A549 (cell line): Measurements from ENCODE around the gene SORCS1. TPM values are rescaled to one million over a fixed set of nuclear protein-coding genes. Genes with fewer than 3 reads are reported as not detected.

Experiments used
- ATAC-seq, 2 experiments: fragments of 200-7000 bp in 1 of 2; fragments of >200 bp in 1 of 2; cut with Nextera tagmentation in 1 of 2; cut with Tn5 transposase in 1 of 2; 3 replicates each; pipeline versions ENCODE4 v1.8.0 to v1.9.1; 2018 to 2020; ENCODE audit warnings: mild to moderate bottlenecking in 1 of 2, moderate library complexity in 1 of 2
- CTCF ChIA-PET: fragments of 300-600 bp; sonication (Branson Sonifier 250); formaldehyde crosslinking; extraction: SDS; loops from one replicate; lab custom pipeline; 2021; ENCODE audit warnings: antibody characterized with exemption, inconsistent platforms; lab: Yijun Ruan, JAX
- POLR2A ChIA-PET: fragments of 350-600 bp; formaldehyde crosslinking; extraction: SDS; loops from one replicate; lab custom pipeline; 2021; ENCODE audit warnings: antibody characterized with exemption, inconsistent platforms; lab: Yijun Ruan, JAX
- DNase-seq, 2 experiments: peaks; one replicate each; pipeline versions ENCODE4 v3.0.0 to v3.0.0-alpha.2; 2011 to 2016; ENCODE audit warnings: low read depth in 1 of 2, low spot score in 1 of 2
- FAIRE-seq: peaks from 2 replicates; lab custom pipeline; 2011; peaks lifted over from hg19 to GRCh38; lab: Jason Lieb, UNC
- H3K27ac ChIP-seq, 2 experiments: fragments of >200 bp; sonication (Bioruptor Twin); formaldehyde crosslinking; 3 replicates each; pipeline ENCODE4 v1.5.1; 2016 to 2017
- H3K4me1 ChIP-seq: fragments of >200 bp; sonication (Bioruptor Twin); formaldehyde crosslinking; 3 replicates; pipeline ENCODE4 v1.6.1; 2016
- H3K4me2 ChIP-seq: fragments of >200 bp; sonication (Bioruptor Twin); formaldehyde crosslinking; 3 replicates; pipeline ENCODE4 v1.6.1; 2016
- H3K4me3 ChIP-seq: fragments of >200 bp; sonication (Bioruptor Twin); formaldehyde crosslinking; 3 replicates; pipeline ENCODE4 v1.5.1; 2016
- H3K9me3 ChIP-seq: fragments of >200 bp; sonication (Bioruptor Twin); formaldehyde crosslinking; 3 replicates; pipeline ENCODE4 v1.6.1; 2016
- BCL3 ChIP-seq: fragments of >200 bp; sonication (Bioruptor Twin); formaldehyde crosslinking; IDR thresholded peaks from 3 replicates; pipeline ENCODE4 v1.6.1; 2016
- CEBPB ChIP-seq, 2 experiments: fragments of >200 bp in 1 of 2; sonication (Bioruptor Twin) in 1 of 2; formaldehyde crosslinking in 1 of 2; IDR thresholded peaks; 2 replicates each; pipeline ENCODE4 v1.6.1; 2012 to 2016
- CHD2 ChIP-seq: fragments of 150-350 bp; IDR thresholded peaks from 2 replicates; pipeline ENCODE4 v1.6.1; 2014; ENCODE audit warnings: low read length; ENCODE audit not compliant: partially characterized antibody
- EHF ChIP-seq: fragments of 250-450 bp; sonication (Bioruptor Pico); IDR thresholded peaks from 2 replicates; pipeline ENCODE4 v1.5.0; 2020; ENCODE audit warnings: mild to moderate bottlenecking
- EHMT2 ChIP-seq: fragments of 200-600 bp; sonication (generic); IDR thresholded peaks from 2 replicates; pipeline ENCODE4 v1.6.1; 2016; ENCODE audit warnings: antibody characterized with exemption, low read depth, mild to moderate bottlenecking, moderate library complexity
- ELK1 ChIP-seq: fragments of 150-350 bp; IDR thresholded peaks from 2 replicates; pipeline ENCODE4 v1.6.1; 2014; ENCODE audit warnings: low read depth, mild to moderate bottlenecking, low read length
- FOSL2 ChIP-seq, 2 experiments: fragments of 450-650 bp in 1 of 2; fragments of >200 bp in 1 of 2; sonication (Bioruptor Twin) in 1 of 2; formaldehyde crosslinking; IDR thresholded peaks; 2 replicates each; pipeline versions ENCODE4 v1.5.0 to v1.6.1; 2016 to 2020; ENCODE audit warnings: mild to moderate bottlenecking in 1 of 2, moderate library complexity in 1 of 2
- GATA3 ChIP-seq: IDR thresholded peaks from 2 replicates; pipeline ENCODE4 v1.6.1; 2012; ENCODE audit warnings: borderline replicate concordance
- HDAC2 ChIP-seq: fragments of 200-600 bp; sonication (generic); IDR thresholded peaks from 2 replicates; pipeline ENCODE4 v1.6.1; 2016
- HEYL ChIP-seq: fragments of 250-450 bp; sonication (Bioruptor Pico); IDR thresholded peaks from 2 replicates; pipeline ENCODE4 v1.8.0; 2021; ENCODE audit warnings: mild to moderate bottlenecking, moderate library complexity
- HMGXB4 ChIP-seq: fragments of 250-450 bp; sonication (Bioruptor Pico); IDR thresholded peaks from 2 replicates; pipeline ENCODE4 v1.5.0; 2021; ENCODE audit warnings: mild to moderate bottlenecking, moderate library complexity, borderline replicate concordance
- MAFK ChIP-seq: fragments of 450-650 bp; IDR thresholded peaks from 2 replicates; pipeline ENCODE4 v1.6.1; 2014; ENCODE audit not compliant: partially characterized antibody
- MAZ ChIP-seq: fragments of 150-350 bp; IDR thresholded peaks from 2 replicates; pipeline ENCODE4 v1.6.1; 2014; ENCODE audit warnings: antibody characterized with exemption, low read depth, low read length, borderline replicate concordance
- NFE2L2 ChIP-seq: fragments of 150-350 bp; conservative IDR thresholded peaks from 2 replicates; pipeline ENCODE4 v1.6.1; 2014; ENCODE audit warnings: low read length
- PBX3 ChIP-seq: IDR thresholded peaks from 2 replicates; pipeline ENCODE4 v1.6.1; 2012
- RCOR1 ChIP-seq: fragments of 150-350 bp; IDR thresholded peaks from 2 replicates; pipeline ENCODE4 v1.6.1; 2014; ENCODE audit warnings: antibody characterized with exemption, low read length, low read depth
- REST ChIP-seq: fragments of 200-600 bp; sonication (generic); IDR thresholded peaks from 2 replicates; pipeline ENCODE4 v1.6.1; 2016; ENCODE audit warnings: antibody characterized with exemption, mild to moderate bottlenecking, moderate library complexity
- RFX5 ChIP-seq: fragments of 450-650 bp; IDR thresholded peaks from 2 replicates; pipeline ENCODE4 v1.7.1; 2014; ENCODE audit warnings: antibody characterized with exemption, mild to moderate bottlenecking, moderate library complexity
- TFCP2L1 ChIP-seq: fragments of 250-450 bp; sonication (Bioruptor Pico); IDR thresholded peaks from 2 replicates; pipeline ENCODE4 v1.5.0; 2021; ENCODE audit warnings: mild to moderate bottlenecking
- ZC3H11A ChIP-seq: fragments of 450-650 bp; IDR thresholded peaks from 2 replicates; pipeline ENCODE4 v1.6.1; 2014; ENCODE audit warnings: antibody characterized with exemption, mild to moderate bottlenecking
- ZSCAN20 ChIP-seq: fragments of 250-450 bp; sonication (Bioruptor Pico); IDR thresholded peaks from 2 replicates; pipeline ENCODE4 v1.8.0; 2022; ENCODE audit warnings: mild to moderate bottlenecking, moderate library complexity
- WGBS: methylation state at CpG from one replicate; pipeline ENCODE4 v1.1.6; 2017; ENCODE audit errors: missing lambda C conversion rate; 5-methylcytosine and 5-hydroxymethylcytosine counted together
- polyA plus RNA-seq, 4 experiments: library from polyadenylated mRNA; depleted of rRNA in 3 of 4; stranded (reverse); fragments of >200 nt; fragmentation: RNase III in 1 of 4; extraction: RNeasy Plus Mini Kit Qiagen cat#74134 plus additional on column Dnase treatment in 1 of 4; gene quantifications; 2 replicates in 3 of 4; 3 replicates in 1 of 4; pipeline ENCODE4 v1.2.3, GENCODE V29; 2011 to 2017

Gene SORCS1
- polyA plus RNA-seq, 2 of the 4 experiments (the other 2 are of a cell fraction) = not detected

- TF ChIP-seq MAZ (no peak), GATA3 (no peak), HDAC2 (no peak), PBX3 (no peak), ZC3H11A (no peak)
These were observed 442.0 kb downstream of the SORCS1 start (continued) for GRCh38 chr10:106722524-106722923.

- 2% methylated on average over 2 of the region's 2 CpGs for WGBS
- Histone ChIP-seq H3K4me3 (no peak overlapping the region), H3K4me2 (no peak overlapping the region), H3K9me3 (no peaks in the 10 kb centered on the region), H3K27ac (no peak overlapping the region), H3K4me1 (no peaks in the 10 kb centered on the region)
- ATAC-seq (no peak), FAIRE-seq (no peak), DNase-seq (no peak)
- no peak for TF ChIP-seq HDAC2
- TF ChIP-seq MAZ = no peak
- no peak for TF ChIP-seq HMGXB4 (CRISPR knock-in tag)
- TF ChIP-seq CHD2 = no peak
- no peak for TF ChIP-seq TFCP2L1 (CRISPR knock-in tag)
- no peak for TF ChIP-seq REST
- no peak for TF ChIP-seq RFX5
- TF ChIP-seq EHMT2 = no peak
- no peak for TF ChIP-seq ZSCAN20 (CRISPR knock-in tag)
- no peak for TF ChIP-seq CEBPB (IDR thresholded peaks at IDR 0.05)
- TF ChIP-seq EHF (CRISPR knock-in tag) = no peak
- no peak for TF ChIP-seq BCL3
- TF ChIP-seq NFE2L2 = no peak
- TF ChIP-seq RCOR1 = no peak
- TF ChIP-seq HEYL (CRISPR knock-in tag) = no peak
- TF ChIP-seq FOSL2 (IDR thresholded peaks at IDR 0.05) = no peak
- no peak for TF ChIP-seq FOSL2 (CRISPR knock-in tag; IDR thresholded peaks at IDR 0.05)
- no peak for TF ChIP-seq MAFK
- TF ChIP-seq ELK1 = no peak
- ChIA-PET CTCF (no interaction called here), POLR2A (no interaction called here)
These were observed 443.8 kb downstream of the SORCS1 start for GRCh38 chr10:106720683-106721082.
